Uterus (tissue), 4 donors: ENCODE measurements around the gene SLC47A2. TPM values are rescaled to one million over a fixed set of nuclear protein-coding genes. Genes with fewer than 3 reads are reported as not detected.
A peak's percentile ranks its signal among the peaks of the same experiment; 100 is the strongest.

Source experiments
- DNase-seq, 2 donors: peaks; one replicate each; pipeline ENCODE4 v3.0.0-alpha.2; 2019 to 2020
- H3K27ac ChIP-seq, 2 donors: fragments of 200-600 bp; sonication (generic); 1 replicate in 1 of 2; 2 replicates in 1 of 2; pipeline ENCODE4 v1.5.1; 2016 to 2018
- H3K27me3 ChIP-seq, 2 donors: fragments of 200-600 bp; sonication (generic); one replicate each; pipeline ENCODE4 v1.5.1; 2018 to 2019; ENCODE audit warnings: control low read depth in 1 of 2
- H3K36me3 ChIP-seq, 2 donors: fragments of 200-600 bp; sonication (generic); one replicate each; pipeline ENCODE4 v1.5.1; 2019; ENCODE audit warnings: control low read depth in 1 of 2
- H3K4me1 ChIP-seq, 2 donors: fragments of 200-600 bp; sonication (generic); one replicate each; pipeline ENCODE4 v1.5.1; 2018 to 2019; ENCODE audit warnings: control low read depth in 1 of 2
- H3K4me3 ChIP-seq, 2 donors: fragments of 200-600 bp; sonication (generic); 1 replicate in 1 of 2; 2 replicates in 1 of 2; pipeline ENCODE4 v1.5.1; 2018 to 2019; ENCODE audit warnings: mild to moderate bottlenecking in 1 of 2
- H3K9me3 ChIP-seq, 2 donors: fragments of 200-600 bp; sonication (generic); one replicate each; pipeline ENCODE4 v1.5.1; 2019; ENCODE audit warnings: control low read depth in 1 of 2
- POLR2A ChIP-seq, 2 donors: fragments of 450-650 bp; IDR thresholded peaks; one replicate each; pipeline ENCODE4 v1.6.1; 2016; ENCODE audit warnings: antibody characterized with exemption in 2 of 2, mild to moderate bottlenecking in 1 of 2, moderate library complexity in 1 of 2
- intact Hi-C: fragments of 100-400 bp; cut with DNase I; formaldehyde crosslinking; loops from one replicate; pipeline ENCODE4 v1.15.1; 2023; ENCODE audit warnings: low total_unique reads
- total RNA-seq, 4 donors: library from RNA; depleted of rRNA in 3 of 4; stranded (reverse); fragments of >200 nt in 3 of 4; gene quantifications; one replicate each; pipeline versions ENCODE4 v1.1.0 to v1.2.4, GENCODE V29; 2014 to 2023
- TF ChIP-seq, protein P1 (sequence below), 4 experiments: fragments of 200-600 bp in 2 of 4; fragments of 450-650 bp in 2 of 4; sonication (generic) in 2 of 4; IDR thresholded peaks; one replicate each; pipeline ENCODE4 v1.5.1; 2016 to 2019; ENCODE audit warnings: antibody characterized with exemption in 4 of 4, mild to moderate bottlenecking in 2 of 4, moderate library complexity in 1 of 4
- donor health status: DM: yes; HTN: yes; CAD: no.

The SLC47A2 gene
- total RNA-seq, 4 donors from 2014 or later: 0.35 TPM; not detected in 3

DNA sequence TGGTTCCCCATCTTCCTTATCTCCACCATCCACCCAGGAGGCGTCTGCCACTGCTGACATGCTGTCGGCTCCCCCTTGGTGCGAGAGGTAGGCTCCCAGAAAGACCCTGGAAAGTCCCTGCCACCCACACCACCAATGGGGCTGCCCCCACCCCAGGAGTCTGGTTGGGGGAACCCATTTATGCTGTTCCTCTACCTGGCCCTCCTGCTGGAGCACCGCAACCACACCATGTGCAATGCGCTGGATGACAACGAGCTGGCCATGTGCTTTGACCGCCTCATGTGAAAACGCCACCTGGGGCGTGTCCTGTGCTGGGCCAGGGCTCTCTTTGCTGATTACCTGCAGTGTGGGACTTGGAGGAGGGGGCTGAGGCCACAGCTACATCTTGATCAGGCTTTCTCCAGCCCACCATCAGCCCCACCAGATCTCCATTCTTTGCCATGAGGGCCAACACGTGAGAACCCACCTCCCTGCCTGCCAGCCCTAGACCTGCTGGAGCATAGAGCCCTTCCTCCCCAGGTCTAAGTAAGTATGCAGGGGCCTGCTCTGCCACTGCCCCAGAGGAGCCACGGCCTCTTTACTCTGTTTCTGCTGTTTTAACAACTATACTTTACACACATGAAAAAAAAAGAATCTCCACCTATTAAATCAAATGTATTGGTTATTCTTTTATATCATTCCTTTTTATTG, 39.6 kb upstream of the SLC47A2 start:
- DNase-seq: no peak
- no peaks in the 10 kb centered on the region for H3K36me3 ChIP-seq
- no peaks in the 10 kb centered on the region for H3K4me1 ChIP-seq
- H3K4me3 ChIP-seq: no peak overlapping the region
- no peaks in the 10 kb centered on the region for H3K27me3 ChIP-seq
- intact Hi-C loops: no loop called here
- TF ChIP-seq, protein P1, sequence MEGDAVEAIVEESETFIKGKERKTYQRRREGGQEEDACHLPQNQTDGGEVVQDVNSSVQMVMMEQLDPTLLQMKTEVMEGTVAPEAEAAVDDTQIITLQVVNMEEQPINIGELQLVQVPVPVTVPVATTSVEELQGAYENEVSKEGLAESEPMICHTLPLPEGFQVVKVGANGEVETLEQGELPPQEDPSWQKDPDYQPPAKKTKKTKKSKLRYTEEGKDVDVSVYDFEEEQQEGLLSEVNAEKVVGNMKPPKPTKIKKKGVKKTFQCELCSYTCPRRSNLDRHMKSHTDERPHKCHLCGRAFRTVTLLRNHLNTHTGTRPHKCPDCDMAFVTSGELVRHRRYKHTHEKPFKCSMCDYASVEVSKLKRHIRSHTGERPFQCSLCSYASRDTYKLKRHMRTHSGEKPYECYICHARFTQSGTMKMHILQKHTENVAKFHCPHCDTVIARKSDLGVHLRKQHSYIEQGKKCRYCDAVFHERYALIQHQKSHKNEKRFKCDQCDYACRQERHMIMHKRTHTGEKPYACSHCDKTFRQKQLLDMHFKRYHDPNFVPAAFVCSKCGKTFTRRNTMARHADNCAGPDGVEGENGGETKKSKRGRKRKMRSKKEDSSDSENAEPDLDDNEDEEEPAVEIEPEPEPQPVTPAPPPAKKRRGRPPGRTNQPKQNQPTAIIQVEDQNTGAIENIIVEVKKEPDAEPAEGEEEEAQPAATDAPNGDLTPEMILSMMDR (IDR thresholded peaks at IDR 0.05): no peak
- TF ChIP-seq POLR2A (IDR thresholded peaks at IDR 0.05): no peak
- no peaks in the 10 kb centered on the region for H3K9me3 ChIP-seq
- no peak overlapping the region for H3K27ac ChIP-seq

DNA sequence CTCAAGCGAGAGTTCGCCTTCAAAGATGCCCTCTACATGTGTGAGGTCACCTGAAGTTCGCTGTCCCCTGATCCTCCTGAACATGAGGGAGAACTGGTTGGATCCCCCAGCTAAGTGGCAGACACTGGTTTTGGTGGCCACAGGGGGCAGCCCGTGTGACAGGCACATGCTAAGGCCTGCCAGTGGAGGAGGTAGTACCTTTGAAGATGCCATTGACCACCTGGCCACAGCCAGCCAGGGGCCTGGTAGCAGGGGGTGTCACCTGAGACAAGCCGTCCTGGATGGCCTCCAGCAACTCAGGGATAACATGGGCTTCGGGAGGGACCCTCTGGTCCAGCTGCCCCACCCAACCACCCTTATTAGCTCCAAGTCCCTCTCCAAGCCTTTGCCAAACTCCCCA, 39.0 kb upstream of the SLC47A2 start:
- no peaks in the 10 kb centered on the region for H3K9me3 ChIP-seq
- intact Hi-C loops: no loop called here
- no peaks in the 10 kb centered on the region for H3K4me1 ChIP-seq
- H3K27ac ChIP-seq: no peak overlapping the region
- no peak overlapping the region for H3K4me3 ChIP-seq
- H3K36me3 ChIP-seq: no peaks in the 10 kb centered on the region
- no peak for DNase-seq
- H3K27me3 ChIP-seq: no peaks in the 10 kb centered on the region
- TF ChIP-seq, protein P1 (IDR thresholded peaks at IDR 0.05): no peak
- TF ChIP-seq POLR2A (IDR thresholded peaks at IDR 0.05): no peak

DNA sequence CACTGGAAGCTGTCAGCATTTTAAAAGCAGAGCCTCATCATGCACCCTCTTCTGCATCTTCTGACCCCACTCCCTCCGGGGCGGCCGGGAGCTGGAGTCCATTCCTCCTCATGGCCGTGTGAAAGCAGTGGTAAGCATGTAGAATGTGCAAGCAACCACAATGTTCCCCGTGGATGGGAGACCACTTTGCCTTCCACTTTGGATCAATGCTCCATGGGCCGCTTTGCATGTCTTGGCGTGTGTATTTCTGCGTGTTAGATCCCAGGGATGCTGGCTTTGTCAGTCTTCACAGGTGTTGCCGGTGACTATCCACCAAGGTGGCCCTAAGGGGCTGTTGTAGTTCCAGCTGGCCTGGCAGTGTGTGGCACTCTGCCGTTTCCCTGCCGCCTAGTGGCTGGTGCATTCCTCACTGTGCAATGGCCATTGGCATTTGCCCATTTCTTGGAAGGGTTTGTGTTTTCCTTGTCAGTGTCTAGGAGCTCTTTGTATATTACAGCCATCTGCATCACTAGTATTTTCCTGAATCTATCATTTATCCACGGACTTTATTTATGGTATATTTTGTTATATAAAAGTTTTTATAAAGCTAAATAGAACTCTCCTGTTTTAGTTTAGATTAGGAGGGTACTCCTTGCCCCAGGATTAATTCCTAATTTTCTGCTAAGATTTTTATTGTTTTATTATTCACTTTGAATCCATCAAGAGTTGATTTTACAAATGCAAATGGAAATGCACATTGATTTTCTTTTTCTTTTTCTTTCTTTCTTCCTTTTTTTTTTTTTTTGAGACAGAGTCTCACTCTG, 37.5 kb upstream of the SLC47A2 start:
- H3K4me1 ChIP-seq: no peaks in the 10 kb centered on the region
- intact Hi-C loops: no loop called here
- no peak for DNase-seq
- no peaks in the 10 kb centered on the region for H3K27me3 ChIP-seq
- no peak for TF ChIP-seq POLR2A (IDR thresholded peaks at IDR 0.05)
- TF ChIP-seq, protein P1 (IDR thresholded peaks at IDR 0.05): peak in 1 of 4 experiments; percentile 34
- no peaks in the 10 kb centered on the region for H3K36me3 ChIP-seq
- no peak overlapping the region for H3K27ac ChIP-seq
- no peaks in the 10 kb centered on the region for H3K9me3 ChIP-seq
- no peak overlapping the region for H3K4me3 ChIP-seq

DNA sequence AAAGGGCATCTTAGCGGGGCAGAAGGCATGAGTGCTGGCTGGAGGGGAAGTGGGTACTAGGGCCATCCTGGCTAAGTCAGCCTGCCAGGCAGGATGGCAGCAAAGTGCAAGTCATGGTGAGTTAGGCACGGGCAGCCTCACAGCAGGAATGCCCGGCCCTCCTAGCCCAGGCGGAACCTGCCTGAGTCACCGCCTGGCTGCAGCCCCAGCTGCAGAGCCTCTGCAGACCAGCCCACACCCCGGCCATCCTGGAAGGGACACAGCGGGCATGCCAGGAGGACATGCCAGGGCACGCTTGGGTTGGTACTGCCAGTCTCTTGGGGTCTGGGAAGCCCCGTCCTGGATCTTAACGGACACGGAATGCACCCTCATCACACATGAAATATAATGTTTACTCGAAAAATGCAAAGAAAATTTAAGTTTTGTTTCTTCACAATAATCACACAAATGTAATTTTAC, 36.7 kb upstream of the SLC47A2 start:
- H3K27me3 ChIP-seq: no peaks in the 10 kb centered on the region
- H3K27ac ChIP-seq: peak overlapping the region in 1 of 2 donors; percentile 50
- H3K36me3 ChIP-seq: no peaks in the 10 kb centered on the region
- no peak overlapping the region for H3K4me3 ChIP-seq
- TF ChIP-seq, protein P1 (IDR thresholded peaks at IDR 0.05): no peak
- no peak for TF ChIP-seq POLR2A (IDR thresholded peaks at IDR 0.05)
- H3K4me1 ChIP-seq: no peaks in the 10 kb centered on the region
- DNase-seq: peak in 1 of 2 donors; percentile 41
- intact Hi-C loops: no loop called here
- no peaks in the 10 kb centered on the region for H3K9me3 ChIP-seq
